GM12878 (cell line): ENCODE measurements around the gene GARNL3. TPM values are rescaled to one million over a fixed set of nuclear protein-coding genes. Genes with fewer than 3 reads are reported as not detected.

Source experiments
- ATAC-seq: fragments of 200-7000 bp; cut with Tn5 transposase; 3 replicates; pipeline ENCODE4 v1.9.1; 2020; ENCODE audit warnings: mild to moderate bottlenecking, moderate library complexity
- BruUV-seq: library from RNA; stranded (reverse); fragments of 400-500 nt; replicated peaks from 2 replicates; lab custom pipeline; 2021; lab: Mats Ljungman, UMichigan
- CTCF ChIA-PET: fragments of 300-600 bp; sonication (Branson Sonifier 250); formaldehyde crosslinking; extraction: SDS; loops from one replicate; lab custom pipeline; 2021; ENCODE audit warnings: inconsistent platforms; lab: Yijun Ruan, JAX
- POLR2A ChIA-PET: fragments of 350-600 bp; formaldehyde crosslinking; extraction: SDS; loops from one replicate; lab custom pipeline; 2021; ENCODE audit warnings: inconsistent platforms; lab: Charles Lee
- RAD21 ChIA-PET: fragments of 300-600 bp; sonication (Branson Sonifier 250); formaldehyde crosslinking; loops from one replicate; lab custom pipeline; 2023; ENCODE audit warnings: antibody characterized with exemption; ENCODE audit not compliant: unreplicated experiment; lab: Charles Lee
- SMC1A ChIA-PET: fragments of 300-600 bp; sonication (Branson Sonifier 250); formaldehyde crosslinking; loops from one replicate; lab custom pipeline; 2023; ENCODE audit not compliant: unreplicated experiment, uncharacterized antibody; lab: Charles Lee
- DNase-seq: peaks from one replicate; pipeline ENCODE4 v3.0.0-alpha.2; 2011; ENCODE audit warnings: low read depth, low spot score
- FAIRE-seq: peaks from 3 replicates; lab custom pipeline; 2011; peaks lifted over from hg19 to GRCh38; lab: Jason Lieb, UNC
- H2AFZ ChIP-seq: 2 replicates; pipeline ENCODE4 v1.6.0; 2011; ENCODE audit warnings: low read depth, low read length, control low read depth; ENCODE audit not compliant: control insufficient read depth
- H3K27ac ChIP-seq: 2 replicates; pipeline ENCODE4 v1.5.1; 2011; ENCODE audit warnings: control low read depth; ENCODE audit not compliant: control insufficient read depth, insufficient read depth
- H3K27me3 ChIP-seq, 2 experiments: replicated peaks in 1 of 2; 2 replicates each; pipeline versions ENCODE4 v1.6.0 to v1.6.1; 2011; ENCODE audit warnings: low read length in 1 of 2; ENCODE audit not compliant: control insufficient read depth in 2 of 2, insufficient read depth in 2 of 2
- H3K36me3 ChIP-seq, 2 experiments: 2 replicates each; pipeline ENCODE4 v1.5.1; 2011; ENCODE audit warnings: low read length in 1 of 2; ENCODE audit not compliant: control insufficient read depth in 2 of 2, insufficient read depth in 2 of 2
- H3K4me1 ChIP-seq: 2 replicates; pipeline ENCODE4 v1.6.1; 2011; ENCODE audit warnings: mild to moderate bottlenecking, low read length, moderate library complexity, mixed read lengths; ENCODE audit not compliant: control insufficient read depth, insufficient read depth
- H3K4me2 ChIP-seq: 2 replicates; pipeline ENCODE4 v1.6.0; 2011; ENCODE audit warnings: control low read depth; ENCODE audit not compliant: control insufficient read depth, insufficient read depth
- H3K4me3 ChIP-seq: fragments of 200-600 bp; sonication (generic); 2 replicates; pipeline ENCODE4 v1.5.1; 2016
- H3K79me2 ChIP-seq: 2 replicates; pipeline ENCODE4 v1.6.0; 2011; ENCODE audit warnings: low read length; ENCODE audit not compliant: control insufficient read depth, insufficient read depth
- H3K9ac ChIP-seq: 2 replicates; pipeline ENCODE4 v1.8.0; 2011; ENCODE audit warnings: low read length, control low read depth, mixed read lengths; ENCODE audit not compliant: control insufficient read depth, insufficient read depth
- H3K9me3 ChIP-seq: replicated peaks from 3 replicates; pipeline ENCODE4 v1.5.1; 2011; ENCODE audit warnings: mild to moderate bottlenecking, low read length; ENCODE audit not compliant: control insufficient read depth, insufficient read depth
- H4K20me1 ChIP-seq: 2 replicates; pipeline ENCODE4 v1.6.0; 2011; ENCODE audit not compliant: control insufficient read depth, insufficient read depth
- ATF7 ChIP-seq: fragments of 450-650 bp; IDR thresholded peaks from 2 replicates; pipeline ENCODE4 v1.6.1; 2016; ENCODE audit warnings: low read depth, mild to moderate bottlenecking
- FOS ChIP-seq: IDR thresholded peaks from 3 replicates; pipeline ENCODE4 v1.6.1; 2011; ENCODE audit warnings: borderline replicate concordance; ENCODE audit not compliant: insufficient read length; ENCODE audit errors: extremely low read depth
- FOXM1 ChIP-seq: IDR thresholded peaks from 2 replicates; pipeline ENCODE4 v1.6.1; 2012; ENCODE audit warnings: low read depth, mild to moderate bottlenecking, inconsistent platforms, low read length, moderate library complexity
- HDGF ChIP-seq: fragments of 450-650 bp; IDR thresholded peaks from 2 replicates; pipeline ENCODE4 v1.6.1; 2016; ENCODE audit warnings: antibody characterized with exemption
- IRF3 ChIP-seq: fragments of 450-650 bp; IDR thresholded peaks from 2 replicates; pipeline ENCODE4 v1.6.1; 2014; ENCODE audit warnings: mild to moderate bottlenecking
- IRF5 ChIP-seq: fragments of 450-650 bp; IDR thresholded peaks from 2 replicates; pipeline ENCODE4 v1.6.1; 2017; ENCODE audit warnings: borderline replicate concordance
- JUNB ChIP-seq: IDR thresholded peaks from 2 replicates; pipeline ENCODE4 v1.6.1; 2016; ENCODE audit warnings: antibody characterized with exemption, mild to moderate bottlenecking
- KDM1A ChIP-seq: fragments of 200-600 bp; sonication (generic); IDR thresholded peaks from 2 replicates; pipeline ENCODE4 v1.6.1; 2016; ENCODE audit warnings: borderline replicate concordance
- KLF5 ChIP-seq: fragments of 450-650 bp; IDR thresholded peaks from 2 replicates; pipeline ENCODE4 v1.6.1; 2014; ENCODE audit warnings: mild to moderate bottlenecking; ENCODE audit not compliant: partially characterized antibody
- NFIC ChIP-seq: IDR thresholded peaks from 2 replicates; pipeline ENCODE4 v1.6.1; 2012; ENCODE audit warnings: low read depth, mild to moderate bottlenecking, inconsistent platforms, low read length, moderate library complexity
- NFYA ChIP-seq: IDR thresholded peaks from 2 replicates; pipeline ENCODE4 v1.6.1; 2011; ENCODE audit warnings: low read depth, mild to moderate bottlenecking, low read length, improper control_type of control experiment, borderline replicate concordance
- RCOR1 ChIP-seq: conservative IDR thresholded peaks from 2 replicates; pipeline ENCODE4 v1.6.1; 2012; ENCODE audit warnings: low read depth, low read length, improper control_type of control experiment
- RELB ChIP-seq: fragments of 450-650 bp; IDR thresholded peaks from 2 replicates; pipeline ENCODE4 v1.6.1; 2017; ENCODE audit warnings: low read depth, mild to moderate bottlenecking, moderate library complexity
- SMARCA5 ChIP-seq: fragments of 450-650 bp; IDR thresholded peaks from 2 replicates; pipeline ENCODE4 v1.6.1; 2017; ENCODE audit warnings: mild to moderate bottlenecking
- SP1 ChIP-seq: IDR thresholded peaks from one replicate; pipeline ENCODE4 v1.6.1; 2011; ENCODE audit warnings: low read depth, low read length
- TBL1XR1 ChIP-seq: IDR thresholded peaks from 2 replicates; pipeline ENCODE4 v1.6.1; 2012; ENCODE audit warnings: low read depth, low read length, improper control_type of control experiment
- ZBED1 ChIP-seq: IDR thresholded peaks from 2 replicates; pipeline ENCODE4 v1.6.1; 2016; ENCODE audit warnings: borderline replicate concordance
- ZBTB40 ChIP-seq: fragments of 450-650 bp; IDR thresholded peaks from 2 replicates; pipeline ENCODE4 v1.6.1; 2016; ENCODE audit warnings: mild to moderate bottlenecking, moderate library complexity, borderline replicate concordance
- ZNF207 ChIP-seq: fragments of 450-650 bp; IDR thresholded peaks from 2 replicates; pipeline ENCODE4 v1.6.1; 2014; ENCODE audit warnings: antibody characterized with exemption, mild to moderate bottlenecking, borderline replicate concordance
- ZNF274 ChIP-seq: IDR thresholded peaks from one replicate; pipeline ENCODE4 v1.8.0; 2011; ENCODE audit not compliant: insufficient read length, insufficient read depth
- WGBS: methylation state at CpG from one replicate; pipeline ENCODE4 v1.1.6; 2016; ENCODE audit warnings: low lambda C conversion rate; ENCODE audit not compliant: insufficient replicate concordance, insufficient coverage; ENCODE audit errors: missing lambda C conversion rate; 5-methylcytosine and 5-hydroxymethylcytosine counted together
- in situ Hi-C: fragments of 300-500 bp; cut with MboI; formaldehyde crosslinking; loops from 9 replicates; pipeline ENCODE4 v1.14.3; 2018; ENCODE audit warnings: mixed read lengths
- intact Hi-C: fragments of 100-400 bp; cut with micrococcal nuclease; formaldehyde crosslinking; loops from one replicate; pipeline ENCODE4 v1.14.2; 2022; ENCODE audit not compliant: unreplicated experiment
- polyA plus RNA-seq, 11 experiments: library from polyadenylated mRNA; depleted of rRNA in 4 of 11; unstranded in 6 of 11; stranded (reverse) in 5 of 11; fragments of >200 nt; fragmentation: Nextera tagmentation in 4 of 11; fragmentation: Illumina TruSeq in 1 of 11; extraction: Ambion mirVana in 4 of 11; extraction: Trizol in 1 of 11; gene quantifications; 1 replicate in 1 of 11; 2 replicates in 10 of 11; pipeline versions ENCODE4 v1.2.1 to v1.2.3, GENCODE V29; 2011 to 2016; ENCODE audit warnings: inconsistent platforms in 2 of 11, missing spikeins in 2 of 11, low read depth in 1 of 11
- total RNA-seq, 4 experiments: library from RNA; depleted of rRNA in 3 of 4; stranded (reverse); fragments of >200 nt in 3 of 4; fragmentation: Illumina TruSeq in 1 of 4; extraction: Trizol in 1 of 4; gene quantifications; 2 replicates each; pipeline versions ENCODE4 v1.2.1 to v1.2.3, GENCODE V29; 2013 to 2021

The GARNL3 gene
- total and polyA plus RNA-seq, 10 of the 15 experiments (the other 5 are each of a cell fraction or from before 2014, with no cell fraction given): 0.89 to 13.2 (median 6.3) TPM

GRCh38 chr9:127392166-127392565 lies 127.6 kb downstream of the GARNL3 start:
- Histone ChIP-seq H3K4me2 (no peak overlapping the region), H3K27ac (no peak overlapping the region), H3K36me3 (no peaks in the 10 kb centered on the region), H3K27me3 (no peaks in the 10 kb centered on the region), H3K4me3 (no peak overlapping the region), H3K9ac (no peak overlapping the region), H3K9me3 (no peaks in the 10 kb centered on the region), H3K79me2 (no peaks in the 10 kb centered on the region), H2AFZ (no peak overlapping the region), H4K20me1 (no peaks in the 10 kb centered on the region), H3K4me1 (peaks cover 32% of the 10 kb centered on the region)
- no peak for ATAC-seq
- POLR2A ChIA-PET: no interaction called here
- RAD21 ChIA-PET: no interaction called here
- TF ChIP-seq RELB (no peak), FOS (no peak), HDGF (no peak), KDM1A (no peak), FOXM1 (no peak), IRF3 (no peak), NFYA (no peak), TBL1XR1 (no peak), NFIC (no peak), ZNF274 (no peak), ZBTB40 (no peak), KLF5 (no peak), IRF5 (no peak), SP1 (no peak), JUNB (no peak), ZBED1 (no peak), SMARCA5 (no peak), RCOR1 (no peak), ATF7 (no peak), ZNF207 (no peak)
- CTCF ChIA-PET: no interaction called here
- in situ Hi-C loops: no loop called here
- DNase-seq: no peak
- no TSS peak for BruUV-seq
- FAIRE-seq: no peak
- intact Hi-C loops: no loop called here
- WGBS: 52% methylated on average over 5 of the region's 5 CpGs
- SMC1A ChIA-PET: interaction anchor here (1.1 kb wide), 1 partner anchor 12 kb away, joined by 3 read pairs; no protein-coding TSS in a partner anchor
